Measurements from ENCODE around the gene SLCO1B1.

DNA sequence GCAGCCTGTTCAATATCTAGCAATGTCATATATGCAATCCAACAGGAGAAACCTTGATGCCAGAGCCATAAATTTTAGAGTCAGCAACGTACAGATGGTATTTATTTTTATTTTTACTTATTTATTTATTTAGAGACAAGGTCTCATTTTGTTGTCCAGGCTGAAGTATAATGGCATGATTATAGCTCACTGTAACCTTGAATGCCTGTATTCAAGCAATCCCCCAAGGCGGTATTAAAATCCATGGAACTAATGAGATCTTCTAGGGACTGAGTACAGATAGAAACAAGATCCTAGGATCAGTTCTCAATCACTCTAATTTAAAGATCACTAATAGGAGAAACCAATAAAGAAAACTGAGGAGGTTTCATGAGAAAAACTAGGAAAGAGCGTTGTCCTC lies 89.3 kb downstream of the SLCO1B1 start:
- TF ChIP-seq, protein P1, sequence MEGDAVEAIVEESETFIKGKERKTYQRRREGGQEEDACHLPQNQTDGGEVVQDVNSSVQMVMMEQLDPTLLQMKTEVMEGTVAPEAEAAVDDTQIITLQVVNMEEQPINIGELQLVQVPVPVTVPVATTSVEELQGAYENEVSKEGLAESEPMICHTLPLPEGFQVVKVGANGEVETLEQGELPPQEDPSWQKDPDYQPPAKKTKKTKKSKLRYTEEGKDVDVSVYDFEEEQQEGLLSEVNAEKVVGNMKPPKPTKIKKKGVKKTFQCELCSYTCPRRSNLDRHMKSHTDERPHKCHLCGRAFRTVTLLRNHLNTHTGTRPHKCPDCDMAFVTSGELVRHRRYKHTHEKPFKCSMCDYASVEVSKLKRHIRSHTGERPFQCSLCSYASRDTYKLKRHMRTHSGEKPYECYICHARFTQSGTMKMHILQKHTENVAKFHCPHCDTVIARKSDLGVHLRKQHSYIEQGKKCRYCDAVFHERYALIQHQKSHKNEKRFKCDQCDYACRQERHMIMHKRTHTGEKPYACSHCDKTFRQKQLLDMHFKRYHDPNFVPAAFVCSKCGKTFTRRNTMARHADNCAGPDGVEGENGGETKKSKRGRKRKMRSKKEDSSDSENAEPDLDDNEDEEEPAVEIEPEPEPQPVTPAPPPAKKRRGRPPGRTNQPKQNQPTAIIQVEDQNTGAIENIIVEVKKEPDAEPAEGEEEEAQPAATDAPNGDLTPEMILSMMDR (IDR thresholded peaks at IDR 0.05; ENCODE audit: insufficient read depth, low read depth, low read length) = no peak
- no peak for TF ChIP-seq EZH2 (IDR thresholded peaks at IDR 0.05; ENCODE audit: insufficient read depth, low read length)
